GM18873 (cell line): ENCODE measurements around the gene ERBB3.
A peak's percentile ranks its signal among the peaks of the same experiment; 100 is the strongest.
"Not testable (repeated sequence)": the region's sequence is repeated elsewhere in the genome, so short reads cannot be mapped to it uniquely, and the experiment has no call there.

ENCODE experiments used
- ATAC-seq: cut with Tn5 transposase; IDR thresholded peaks from one replicate; pipeline ENCODE4 v1.9.1; 2021; ENCODE audit warnings: mild to moderate bottlenecking, moderate library complexity, moderate number of reproducible peaks; ENCODE audit not compliant: unreplicated experiment, low FRiP score

ERBB3 gene

DNA sequence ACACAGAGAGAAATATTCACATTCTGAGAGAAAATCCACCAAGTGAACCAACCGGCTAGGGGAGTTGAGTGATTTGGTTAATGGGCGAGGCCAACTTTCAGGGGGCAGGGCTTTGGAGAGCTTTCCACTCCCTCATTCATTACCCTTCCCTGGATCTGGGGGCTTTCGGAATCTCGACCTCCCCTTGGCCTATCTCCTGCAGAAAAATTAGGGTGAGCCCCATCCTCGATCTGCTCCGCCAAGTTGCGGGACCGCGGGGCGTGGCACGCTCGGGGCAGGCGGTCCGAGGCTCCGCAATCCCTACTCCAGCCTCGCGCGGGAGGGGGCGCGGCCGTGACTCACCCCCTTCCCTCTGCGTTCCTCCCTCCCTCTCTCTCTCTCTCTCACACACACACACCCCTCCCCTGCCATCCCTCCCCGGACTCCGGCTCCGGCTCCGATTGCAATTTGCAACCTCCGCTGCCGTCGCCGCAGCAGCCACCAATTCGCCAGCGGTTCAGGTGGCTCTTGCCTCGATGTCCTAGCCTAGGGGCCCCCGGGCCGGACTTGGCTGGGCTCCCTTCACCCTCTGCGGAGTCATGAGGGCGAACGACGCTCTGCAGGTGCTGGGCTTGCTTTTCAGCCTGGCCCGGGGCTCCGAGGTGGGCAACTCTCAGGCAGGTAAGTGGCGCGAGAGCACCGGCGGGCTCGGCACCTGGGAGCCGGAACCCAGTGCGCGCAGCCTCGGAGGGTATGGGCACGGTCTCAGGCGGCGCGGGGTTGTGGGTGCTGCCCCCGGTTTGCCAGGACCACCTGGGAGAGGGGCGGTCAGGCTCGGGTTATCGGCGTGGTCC lies at the start of gene ERBB3:
Gene ERBB3 (plus strand): TSS at position 443 of the 833 bp plus-strand sequence. CDS start 136 bp downstream, at position 579.
- no peak for ATAC-seq

GRCh38 chr12:56031987-56032386 lies 48.0 kb upstream of the ERBB3 start:
- no peak for ATAC-seq

- ATAC-seq = no peak
Observed at GRCh38 chr12:56034586-56035332, 45.2 kb upstream of the ERBB3 start.

- no peak for ATAC-seq
Observed at GRCh38 chr12:56037161-56037560, 42.8 kb upstream of the ERBB3 start.

DNA sequence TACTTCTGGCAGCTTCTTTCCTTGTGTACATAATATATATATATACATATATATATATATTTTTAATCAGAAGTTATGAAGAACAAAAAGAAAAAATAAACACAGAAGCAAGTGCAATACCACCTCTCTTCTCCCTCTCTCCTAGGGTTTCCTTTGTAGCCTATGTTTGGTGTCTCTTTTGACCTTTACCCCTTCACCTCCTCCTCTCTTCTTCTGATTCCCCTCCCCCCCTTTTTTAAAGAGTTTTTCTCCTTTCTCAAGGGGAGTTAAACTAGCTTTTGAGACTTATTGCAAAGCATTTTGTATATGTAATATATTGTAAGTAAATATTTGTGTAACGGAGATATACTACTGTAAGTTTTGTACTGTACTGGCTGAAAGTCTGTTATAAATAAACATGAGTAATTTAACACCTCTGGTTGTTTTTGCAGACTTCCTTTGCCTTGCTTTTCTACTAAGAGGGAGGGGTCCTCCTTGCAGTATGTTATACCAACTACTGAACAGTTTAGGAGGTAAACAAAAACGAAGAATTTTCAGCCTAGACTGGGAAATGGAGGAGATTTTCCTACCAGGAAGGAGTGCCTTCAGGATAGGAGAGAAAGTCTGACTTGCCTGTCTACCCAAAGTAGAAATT lies 41.8 kb upstream of the ERBB3 start:
- no peak for ATAC-seq

DNA sequence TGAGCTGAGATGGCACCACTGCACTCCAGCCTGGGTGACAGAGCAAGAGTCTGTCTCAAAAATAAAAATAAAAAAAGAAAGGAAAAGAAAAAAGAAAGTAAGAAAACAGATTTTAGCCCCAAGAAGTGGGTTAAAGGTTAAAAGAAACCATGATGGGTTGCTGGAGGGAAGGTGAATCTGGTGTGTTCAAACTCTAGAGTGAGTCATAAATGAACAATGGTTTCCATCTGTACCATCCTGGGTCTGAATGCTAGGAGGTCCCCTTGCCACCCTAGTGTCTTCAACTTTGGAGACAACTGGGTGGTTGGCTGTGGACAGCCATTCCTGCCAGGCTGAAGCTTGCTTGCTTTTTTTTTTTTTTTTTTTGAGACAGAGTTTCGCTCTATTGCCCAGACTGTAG lies 39.8 kb upstream of the ERBB3 start:
- ATAC-seq = no peak

DNA sequence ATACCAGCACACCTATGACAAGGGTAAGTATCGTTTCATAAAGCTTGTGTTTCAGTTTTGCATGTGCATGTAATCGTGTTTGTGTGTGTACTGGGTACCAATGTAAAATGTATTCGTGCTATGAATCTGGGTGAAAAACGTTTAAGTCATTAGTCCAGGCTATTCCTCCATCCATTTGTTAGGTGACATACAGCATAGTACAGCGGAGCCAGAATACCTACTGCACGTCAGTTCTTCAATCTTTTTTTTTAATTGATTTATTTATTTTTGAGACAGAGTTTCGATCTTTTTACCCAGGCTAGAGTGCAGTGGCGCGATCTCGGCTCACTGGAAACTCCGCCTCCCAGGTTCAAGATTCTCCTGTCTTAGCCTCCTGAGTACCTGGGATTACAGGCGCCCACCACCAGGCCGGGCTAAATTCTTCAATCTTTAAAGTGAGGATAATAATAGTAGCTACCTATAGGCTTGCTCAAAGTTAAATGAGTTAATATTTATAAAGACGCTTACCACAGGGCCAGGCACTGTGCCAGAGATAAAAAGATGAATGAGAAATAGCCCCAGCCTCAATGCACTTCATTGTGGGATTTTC lies 38.9 kb upstream of the ERBB3 start:
- no peak for ATAC-seq

GRCh38 chr12:56041552-56042429 lies 38.2 kb upstream of the ERBB3 start, which contains the start of gene RPS26:
Gene RPS26 (plus strand): TSS chr12:56041918. CDS start chr12:56042167, 249 bp downstream.
- ATAC-seq = peak; percentile 90

- ATAC-seq = not testable (repeated sequence)
Observed at GRCh38 chr12:56042430-56042813, 37.5 kb upstream of the ERBB3 start.

- ATAC-seq = no peak
Observed at GRCh38 chr12:56042843-56043242, 37.1 kb upstream of the ERBB3 start.

DNA sequence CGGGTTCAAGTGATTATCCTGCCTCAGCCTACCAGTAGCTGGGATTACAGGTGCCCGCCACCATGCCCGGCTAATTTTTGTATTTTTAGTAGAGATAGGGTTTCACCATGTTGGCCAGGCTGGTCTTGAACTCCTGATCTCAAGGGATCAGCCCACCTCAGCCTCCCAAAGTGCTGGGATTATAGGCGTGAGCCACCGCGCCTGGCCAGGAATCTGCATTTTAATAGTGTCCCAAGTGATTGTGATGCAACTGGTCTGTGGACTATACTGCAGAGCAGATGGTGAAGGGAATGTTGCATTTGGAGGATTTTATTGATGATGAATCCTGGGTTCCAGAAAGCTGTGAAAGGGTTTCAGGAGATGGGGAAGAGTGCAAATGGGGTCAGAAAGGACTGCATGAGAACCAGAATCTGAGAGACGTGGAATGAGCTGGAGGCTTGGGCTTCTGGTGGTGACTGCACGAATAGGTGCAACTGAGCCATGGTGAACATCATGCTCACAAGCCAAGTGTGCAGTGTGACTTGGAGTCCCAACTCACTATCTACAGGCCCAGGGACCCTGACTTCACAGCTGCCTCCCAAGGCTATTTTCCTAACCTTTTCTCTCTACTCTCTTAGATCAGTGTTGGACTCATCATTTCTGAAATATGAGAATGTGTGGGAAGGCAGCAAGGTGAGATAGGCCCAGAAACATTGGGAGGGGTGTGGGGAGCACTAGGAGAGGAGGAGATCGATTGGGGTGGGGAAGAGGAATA lies 33.8 kb upstream of the ERBB3 start:
- no peak for ATAC-seq

- no peak for ATAC-seq
Observed at GRCh38 chr12:56053407-56053893, 26.5 kb upstream of the ERBB3 start.

GRCh38 chr12:56059964-56060363 lies 20.0 kb upstream of the ERBB3 start:
- not testable (repeated sequence) for ATAC-seq

DNA sequence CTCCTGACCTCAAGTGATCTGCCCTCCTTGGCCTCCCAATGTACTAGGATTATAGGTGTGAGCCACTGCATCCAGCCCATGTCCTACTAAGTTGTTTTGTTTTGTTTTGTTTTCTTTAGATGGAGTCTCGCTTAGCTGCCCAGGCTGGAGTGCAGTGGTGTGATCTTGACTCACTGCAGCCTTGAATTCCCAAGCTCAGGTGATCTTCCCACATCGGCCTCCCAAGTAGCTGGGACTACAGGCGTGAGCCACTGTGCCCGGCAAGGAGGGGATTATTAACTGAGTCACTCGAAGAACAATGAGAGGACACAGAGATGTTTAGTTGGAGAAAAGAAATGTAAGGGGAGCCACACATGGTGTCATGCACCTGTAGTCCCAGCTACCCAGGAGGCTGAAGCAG lies 18.0 kb upstream of the ERBB3 start:
- ATAC-seq = no peak

DNA sequence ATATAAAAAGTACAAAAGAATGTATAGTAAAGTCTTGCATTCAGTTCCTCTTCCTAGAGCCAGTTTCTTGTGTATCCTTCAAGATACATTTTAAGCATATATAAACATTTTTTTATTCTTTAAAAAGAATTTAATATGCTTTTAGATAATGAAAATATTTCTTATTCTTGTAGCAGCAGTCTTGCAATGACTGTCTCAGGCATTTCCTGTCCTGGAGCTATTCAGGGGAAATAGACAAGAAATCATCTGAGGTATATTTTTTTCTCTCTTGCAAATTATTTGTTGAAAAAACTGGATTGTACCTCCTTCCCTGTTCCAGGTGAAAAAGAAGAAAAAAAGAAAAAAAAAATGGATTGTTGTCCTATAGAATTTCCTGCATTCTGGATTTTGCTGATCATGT lies 17.0 kb upstream of the ERBB3 start:
- no peak for ATAC-seq

DNA sequence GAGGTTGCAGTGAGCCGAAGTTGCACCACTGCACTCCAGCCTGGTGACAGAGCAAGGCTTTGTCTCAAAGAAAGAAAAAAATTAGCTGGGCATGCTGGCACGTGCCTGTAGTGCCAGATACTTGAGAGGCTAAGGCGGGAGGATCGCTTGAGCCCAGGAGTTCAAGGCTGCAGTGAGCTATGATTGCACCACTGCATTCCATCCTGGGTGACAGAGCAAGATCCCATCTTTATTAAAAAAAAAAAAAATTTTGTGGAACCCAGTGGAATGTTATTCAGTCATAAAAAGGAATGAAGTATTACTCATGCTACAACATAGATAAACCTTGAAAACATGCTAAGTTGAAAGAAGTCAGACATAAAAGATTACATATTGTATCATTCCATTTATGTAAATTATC lies 8.3 kb upstream of the ERBB3 start:
- ATAC-seq = no peak

GRCh38 chr12:56074396-56074795 lies 5.6 kb upstream of the ERBB3 start:
- ATAC-seq = no peak

DNA sequence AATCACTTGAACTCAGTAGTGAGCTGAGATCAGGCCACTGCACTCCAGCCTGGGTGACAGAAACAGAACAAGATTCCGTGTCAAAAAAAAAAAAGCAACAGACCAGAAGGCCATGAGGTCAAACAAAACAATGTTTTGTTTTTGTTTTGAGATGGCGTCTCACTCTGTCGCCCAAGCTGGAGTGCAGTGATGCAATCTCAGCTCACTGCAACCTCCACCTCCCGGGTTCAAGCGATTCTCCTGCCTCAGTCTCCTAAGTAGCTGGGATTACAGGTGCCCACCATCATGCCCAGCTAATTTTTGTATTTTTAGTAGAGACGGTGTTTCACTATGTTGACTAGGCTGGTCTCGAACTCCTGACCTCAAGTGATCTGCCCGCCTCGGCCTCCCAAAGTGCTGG lies 2.0 kb upstream of the ERBB3 start:
- ATAC-seq = not testable (repeated sequence)

- ATAC-seq = no peak
Observed at GRCh38 chr12:56078427-56078826, 1.5 kb upstream of the ERBB3 start.
